Bronchial smooth muscle cell (primary cell): ENCODE results near the gene SHBG. TPM values are rescaled to one million over a fixed set of nuclear protein-coding genes. Genes with fewer than 3 reads are reported as not detected.

Source experiments
- total RNA-seq: library from RNA; depleted of rRNA; stranded (reverse); fragments of >200 nt; gene quantifications from 2 replicates; pipeline ENCODE4 v1.2.1, GENCODE V29; 2014

SHBG gene
- 0.26 and 0.47 TPM in 2 replicates for total RNA-seq

GRCh38 chr17:7629939-7630571 is at the start of gene SHBG:
Gene SHBG (plus strand): TSS chr17:7630135. CDS start chr17:7630173, 38 bp downstream.

GRCh38 chr17:7583253-7584109 is 46.5 kb upstream of the SHBG start, which contains the start of gene MPDU1:
Gene MPDU1 (plus strand): TSS chr17:7583852. CDS start chr17:7583863, 11 bp downstream.

GRCh38 chr17:7589891-7590691 is 39.8 kb upstream of the SHBG start, which contains the start of gene SOX15:
Gene SOX15 (minus strand): TSS chr17:7590094. CDS start chr17:7589676, 418 bp downstream.

GRCh38 chr17:7614425-7615264 is 15.3 kb upstream of the SHBG start, which contains the start of gene FXR2:
Gene FXR2 (minus strand): TSS chr17:7614897. CDS start chr17:7614532, 365 bp downstream.

GRCh38 chr17:7627250-7628121 is 2.4 kb upstream of the SHBG start, which contains the start of gene SAT2:
Gene SAT2 (minus strand): TSS chr17:7627821. CDS start chr17:7627635, 186 bp downstream.

GRCh38 chr17:7650509-7651096 is 20.7 kb downstream of the SHBG start, which contains the start of gene ATP1B2:
Gene ATP1B2 (plus strand): TSS chr17:7650926. CDS start chr17:7651519, 593 bp downstream.

Other genes starting within 250 kb of the SHBG start
- 0.09 and 0.32 TPM in 2 replicates for gene TNK1, start 249.0 kb upstream of the SHBG start, total RNA-seq
- 15.5 and 15.9 TPM in 2 replicates for gene PLSCR3, start 235.6 kb upstream of the SHBG start, total RNA-seq
- 70.3 and 140 TPM in 2 replicates for gene TMEM256, start 226.0 kb upstream of the SHBG start, total RNA-seq
- gene NLGN2, start 222.3 kb upstream of the SHBG start, total RNA-seq = 6.8 and 7.1 TPM in 2 replicates
- gene SPEM1, start 209.8 kb upstream of the SHBG start, total RNA-seq = 0.16 TPM in 1 of 2 replicates, not detected in the other
- gene SPEM2, start 204.5 kb upstream of the SHBG start, total RNA-seq = not detected in 2 replicates
- gene SPEM3, start 201.3 kb upstream of the SHBG start, total RNA-seq = not detected in 2 replicates
- 0.60 and 2.4 TPM in 2 replicates for gene TMEM102, start 194.7 kb upstream of the SHBG start, total RNA-seq
- 1.0 and 1.1 TPM in 2 replicates for gene FGF11, start 190.6 kb upstream of the SHBG start, total RNA-seq
- gene CHRNB1, start 185.1 kb upstream of the SHBG start, total RNA-seq = 8.8 and 10.1 TPM in 2 replicates
- gene ZBTB4, start 150.5 kb upstream of the SHBG start, total RNA-seq = 12.5 and 16.4 TPM in 2 replicates
- gene SLC35G6, start 148.7 kb upstream of the SHBG start, total RNA-seq = not detected in 2 replicates
- 107 and 113 TPM in 2 replicates for gene POLR2A, start 145.8 kb upstream of the SHBG start, total RNA-seq
- 7.3 and 9.1 TPM in 2 replicates for gene TNFSF12, start 81.1 kb upstream of the SHBG start, total RNA-seq
- 0.34 and 1.7 TPM in 2 replicates for gene TNFSF13, start 71.4 kb upstream of the SHBG start, total RNA-seq
- gene SENP3, start 68.2 kb upstream of the SHBG start, total RNA-seq = 51.1 and 54.5 TPM in 2 replicates
- 21.0 and 27.6 TPM in 2 replicates for gene CD68, start 50.5 kb upstream of the SHBG start, total RNA-seq
- 36.7 and 48.5 TPM in 2 replicates for gene MPDU1, start 46.3 kb upstream of the SHBG start, total RNA-seq
- gene SOX15, start 40.0 kb upstream of the SHBG start, total RNA-seq = 0.17 and 0.32 TPM in 2 replicates
- 31.5 and 35.0 TPM in 2 replicates for gene FXR2, start 15.2 kb upstream of the SHBG start, total RNA-seq
- 55.3 and 67.3 TPM in 2 replicates for gene SAT2, start 2.3 kb upstream of the SHBG start, total RNA-seq
- gene ATP1B2, start 20.8 kb downstream of the SHBG start, total RNA-seq = not detected in 2 replicates
- 13.1 and 13.7 TPM in 2 replicates for gene TP53, start 57.4 kb downstream of the SHBG start, total RNA-seq
- 2.7 and 4.6 TPM in 2 replicates for gene WRAP53, start 58.3 kb downstream of the SHBG start, total RNA-seq
- gene EFNB3, start 75.1 kb downstream of the SHBG start, total RNA-seq = 0.86 and 0.95 TPM in 2 replicates
- under 0.01 and 0.16 TPM in 2 replicates for gene DNAH2, start 87.6 kb downstream of the SHBG start, total RNA-seq
- gene KDM6B, start 204.1 kb downstream of the SHBG start, total RNA-seq = 5.2 and 7.7 TPM in 2 replicates
- gene TMEM88, start 224.9 kb downstream of the SHBG start, total RNA-seq = 0.16 and 0.26 TPM in 2 replicates
- gene NAA38, start 227.4 kb downstream of the SHBG start, total RNA-seq = 84.8 and 149 TPM in 2 replicates
- 7.1 and 11.7 TPM in 2 replicates for gene CYB5D1, start 227.9 kb downstream of the SHBG start, total RNA-seq